ENCODE measurements around the gene PIGW. TPM values are rescaled to one million over a fixed set of nuclear protein-coding genes. Genes with fewer than 3 reads are reported as not detected.

PIGW gene
- total and polyA plus RNA-seq, 9 of the 15 experiments (the other 6 are each of a cell fraction or from before 2014, with no cell fraction given): 9.5 to 33.9 (median 21.2) TPM

DNA sequence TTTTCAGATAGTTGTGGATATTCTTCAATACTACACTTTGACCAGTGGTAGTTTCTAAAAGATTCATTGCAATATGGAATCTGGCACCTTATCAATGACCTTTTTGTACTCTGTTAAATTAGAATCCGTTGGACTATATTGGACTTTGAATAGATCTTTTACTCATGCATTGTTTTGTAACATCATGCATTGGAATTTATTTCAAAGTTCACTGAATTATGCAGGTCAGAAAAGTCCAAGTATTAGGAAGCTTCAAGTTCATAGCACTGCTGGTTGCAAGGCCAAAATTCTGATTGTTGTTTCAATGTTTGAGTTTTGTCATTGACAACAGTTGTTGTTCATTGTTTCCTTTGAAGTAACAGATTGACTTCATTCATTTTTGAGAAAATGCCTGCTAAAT, 49.0 kb downstream of the PIGW start:
- no peak overlapping the region for H2AFZ ChIP-seq (ENCODE audit: low read depth, low read length)
- no peak overlapping the region for H3K27ac ChIP-seq (ENCODE audit: extremely low read depth, low read depth, low read length)
- no peak for DNase-seq (ENCODE audit: extremely low read depth in 1 of 4, low spot score in 3 of 4)
- H3K4me1 ChIP-seq (replicated peaks in 1 of 2; ENCODE audit: control insufficient read depth in 2 of 2, insufficient read depth in 2 of 2, low read length in 2 of 2): no peaks in the 10 kb centered on the region
- no peak overlapping the region for H3K4me2 ChIP-seq (ENCODE audit: insufficient read depth, low read length)
- no peak for ATAC-seq
- no peaks in the 10 kb centered on the region for H3K9me1 ChIP-seq (ENCODE audit: control insufficient read depth, insufficient read depth, low read length)
- 71% methylated on average over 1 of the region's 1 CpG for WGBS (ENCODE audit: insufficient coverage, low coverage, missing lambda C conversion rate)
- no peaks in the 10 kb centered on the region for H3K27me3 ChIP-seq (ENCODE audit: control insufficient read depth in 2 of 2, insufficient read depth in 2 of 2, low read length in 2 of 2)
- intact Hi-C loops (cut with micrococcal nuclease): no loop called here
- CTCF ChIA-PET (ENCODE audit: low intra/inter-chr PET ratio): no interaction called here
- peaks cover 5% of the 10 kb centered on the region; the same call in 1 of the 3 replicates for H3K79me2 ChIP-seq (ENCODE audit: control insufficient read depth, insufficient read depth, low read length)
- no peak for FAIRE-seq
- H3K4me3 ChIP-seq: no peak overlapping the region
- no peak for TF ChIP-seq HES1 (IDR thresholded peaks at IDR 0.05; ENCODE audit: low read depth)
- TF ChIP-seq E2F3 (CRISPR knock-in tag; IDR thresholded peaks at IDR 0.05): no peak
- TF ChIP-seq TOE1 (IDR thresholded peaks at IDR 0.05; ENCODE audit: borderline replicate concordance): no peak
- no peak for TF ChIP-seq TOE1 (CRISPR knock-in tag; IDR thresholded peaks at IDR 0.05; ENCODE audit: borderline replicate concordance, low read depth)
- TF ChIP-seq PBX2 (CRISPR knock-in tag; IDR thresholded peaks at IDR 0.05; ENCODE audit: low read depth): no peak
- TF ChIP-seq PBX2 (tag; conservative IDR thresholded peaks at IDR 0.05; ENCODE audit: low read depth): no peak
- TF ChIP-seq ZNF780A (CRISPR knock-in tag; IDR thresholded peaks at IDR 0.05): no peak
- TF ChIP-seq TCF3 (CRISPR knock-in tag; IDR thresholded peaks at IDR 0.05): no peak
- no peak for TF ChIP-seq RBM22 (IDR thresholded peaks at IDR 0.05; ENCODE audit: low read depth, low read length, poor library complexity, severe bottlenecking)
- no peak for TF ChIP-seq PPARD (CRISPR knock-in tag; IDR thresholded peaks at IDR 0.05)
- TF ChIP-seq ZNF23 (CRISPR knock-in tag; IDR thresholded peaks at IDR 0.05): no peak
- TF ChIP-seq EHMT2 (IDR thresholded peaks at IDR 0.05): no peak
- TF ChIP-seq MXI1 (IDR thresholded peaks at IDR 0.05; ENCODE audit: low read depth, low read length): no peak
- TF ChIP-seq ATF1 (CRISPR knock-in tag; IDR thresholded peaks at IDR 0.05): no peak
- no peak for TF ChIP-seq ATF1 (tag; IDR thresholded peaks at IDR 0.05)
- TF ChIP-seq KHSRP (IDR thresholded peaks at IDR 0.05): no peak
- TF ChIP-seq, protein P1, sequence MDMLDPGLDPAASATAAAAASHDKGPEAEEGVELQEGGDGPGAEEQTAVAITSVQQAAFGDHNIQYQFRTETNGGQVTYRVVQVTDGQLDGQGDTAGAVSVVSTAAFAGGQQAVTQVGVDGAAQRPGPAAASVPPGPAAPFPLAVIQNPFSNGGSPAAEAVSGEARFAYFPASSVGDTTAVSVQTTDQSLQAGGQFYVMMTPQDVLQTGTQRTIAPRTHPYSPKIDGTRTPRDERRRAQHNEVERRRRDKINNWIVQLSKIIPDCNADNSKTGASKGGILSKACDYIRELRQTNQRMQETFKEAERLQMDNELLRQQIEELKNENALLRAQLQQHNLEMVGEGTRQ (CRISPR knock-in tag; IDR thresholded peaks at IDR 0.05): no peak
- no peaks in the 10 kb centered on the region for H4K20me1 ChIP-seq (replicated peaks; ENCODE audit: control insufficient read depth, insufficient read depth, low read length)
- in situ Hi-C loops (cut with MboI): no loop called here
- no peak overlapping the region for H3K9ac ChIP-seq (ENCODE audit: insufficient read depth in 1 of 2, low read depth in 2 of 2, low read length in 2 of 2)
- BruUV-seq (replicated peaks): no TSS peak
- H3K36me3 ChIP-seq (ENCODE audit: control insufficient read depth, insufficient read depth, low read length): peaks cover 87% of the 10 kb centered on the region
- POLR2A ChIA-PET: interaction anchor here (1.0 to 4.0 kb wide), 3 partner anchors 10 to 17 kb away, joined by 3 to 19 read pairs (median 10); partner anchors contain the start of gene MRM1
- no peaks in the 10 kb centered on the region for H3K9me3 ChIP-seq (replicated peaks; ENCODE audit: control insufficient read depth, insufficient read depth, low read depth, low read length)
